ENCODE data around the gene STAP2.

Gene STAP2

GRCh38 chr19:4378886-4379285 is 40.3 kb upstream of the STAP2 start:
- TF ChIP-seq CTCF (IDR thresholded peaks at IDR 0.05; ENCODE audit: extremely low read depth, insufficient read depth, missing control alignments) = no peak
- in situ Hi-C loops (cut with MboI; ENCODE audit: low pct_unique_long_range_greater_than_20kb, low sequenced_read_pairs, unreplicated experiment) = no loop called here
- DNase-seq (ENCODE audit: low spot score) = no peak

- in situ Hi-C loops (cut with MboI; ENCODE audit: low pct_unique_long_range_greater_than_20kb, low sequenced_read_pairs, unreplicated experiment) = no loop called here
- no peak for DNase-seq (ENCODE audit: low spot score)
- TF ChIP-seq CTCF (IDR thresholded peaks at IDR 0.05; ENCODE audit: extremely low read depth, insufficient read depth, missing control alignments) = no peak
Measured at GRCh38 chr19:4376991-4377781, 38.6 kb upstream of the STAP2 start.

GRCh38 chr19:4376671-4376990 is 38.0 kb upstream of the STAP2 start:
- no peak for DNase-seq (ENCODE audit: low spot score)
- TF ChIP-seq CTCF (IDR thresholded peaks at IDR 0.05; ENCODE audit: extremely low read depth, insufficient read depth, missing control alignments) = no peak
- in situ Hi-C loops (cut with MboI; ENCODE audit: low pct_unique_long_range_greater_than_20kb, low sequenced_read_pairs, unreplicated experiment) = no loop called here

GRCh38 chr19:4376028-4376670 is 37.5 kb upstream of the STAP2 start:
- DNase-seq (ENCODE audit: low spot score) = no peak
- TF ChIP-seq CTCF (IDR thresholded peaks at IDR 0.05; ENCODE audit: extremely low read depth, insufficient read depth, missing control alignments) = no peak
- in situ Hi-C loops (cut with MboI; ENCODE audit: low pct_unique_long_range_greater_than_20kb, low sequenced_read_pairs, unreplicated experiment) = no loop called here

GRCh38 chr19:4375164-4376027 is 36.8 kb upstream of the STAP2 start:
- peak; percentile 62 for DNase-seq (ENCODE audit: low spot score)
- peak; percentile 28 for TF ChIP-seq CTCF (IDR thresholded peaks at IDR 0.05; ENCODE audit: extremely low read depth, insufficient read depth, missing control alignments)
- in situ Hi-C loops (cut with MboI; ENCODE audit: low pct_unique_long_range_greater_than_20kb, low sequenced_read_pairs, unreplicated experiment) = no loop called here

GRCh38 chr19:4374498-4375163 is 36.0 kb upstream of the STAP2 start:
- in situ Hi-C loops (cut with MboI; ENCODE audit: low pct_unique_long_range_greater_than_20kb, low sequenced_read_pairs, unreplicated experiment) = no loop called here
- no peak for TF ChIP-seq CTCF (IDR thresholded peaks at IDR 0.05; ENCODE audit: extremely low read depth, insufficient read depth, missing control alignments)
- DNase-seq (ENCODE audit: low spot score) = no peak

Data from GM13977 (cell line).